CD4-positive, alpha-beta memory T cell (primary cell): ENCODE data around the gene KRTAP10-4. TPM values are rescaled to one million over a fixed set of nuclear protein-coding genes. Genes with fewer than 3 reads are reported as not detected.
"Not testable (repeated sequence)": the region's sequence is repeated elsewhere in the genome, so short reads cannot be mapped to it uniquely, and the experiment has no call there.

Experiments used
- CTCF ChIA-PET: fragments of 350-600 bp; sonication (Branson Sonifier 250); formaldehyde crosslinking; loops from one replicate; lab custom pipeline; 2021; ENCODE audit warnings: inconsistent platforms; ENCODE audit not compliant: partially characterized antibody; lab: Charles Lee
- POLR2A ChIA-PET: fragments of 350-600 bp; sonication (Branson Sonifier 250); formaldehyde crosslinking; loops from one replicate; lab custom pipeline; 2021; ENCODE audit not compliant: partially characterized antibody; lab: Charles Lee
- DNase-seq, 5 donors: peaks; one replicate each; pipeline versions ENCODE4 v3.0.0 to v3.0.0-alpha.2; 2020 to 2022; ENCODE audit warnings: mixed read lengths in 1 of 5
- H3K27ac ChIP-seq: one replicate; pipeline ENCODE4 v1.7.0; 2013; ENCODE audit warnings: low read depth, low read length
- H3K27me3 ChIP-seq: 2 replicates; pipeline ENCODE4 v1.7.0; 2013; ENCODE audit warnings: mild to moderate bottlenecking, low read length, moderate library complexity; ENCODE audit not compliant: insufficient read depth
- H3K36me3 ChIP-seq: 2 replicates; pipeline ENCODE4 v1.7.0; 2013; ENCODE audit warnings: mild to moderate bottlenecking, low read length, moderate library complexity; ENCODE audit not compliant: insufficient read depth
- H3K4me1 ChIP-seq: 2 replicates; pipeline ENCODE4 v1.7.0; 2013; ENCODE audit warnings: mild to moderate bottlenecking, low read length, moderate library complexity; ENCODE audit not compliant: insufficient read depth
- H3K4me3 ChIP-seq, 2 donors: one replicate each; pipeline ENCODE4 v1.7.0; 2013; ENCODE audit warnings: low read length in 2 of 2, mild to moderate bottlenecking in 1 of 2
- H3K9me3 ChIP-seq, 2 donors: one replicate each; pipeline ENCODE4 v1.7.0; 2013; ENCODE audit warnings: low read length in 2 of 2, control low read depth in 1 of 2; ENCODE audit not compliant: control insufficient read depth in 1 of 2
- H3K27ac Mint-ChIP-seq, 7 donors: one replicate each; pipeline ENCODE4 v1.8.0; 2020 to 2021; ENCODE audit warnings: mixed read lengths in 7 of 7, mild to moderate bottlenecking in 6 of 7, inconsistent platforms in 3 of 7, moderate library complexity in 3 of 7
- H3K27me3 Mint-ChIP-seq, 2 donors: one replicate each; pipeline ENCODE4 v1.8.0; 2020 to 2021; ENCODE audit warnings: mixed read lengths in 2 of 2
- H3K36me3 Mint-ChIP-seq, 2 donors: one replicate each; pipeline ENCODE4 v1.8.0; 2020 to 2021; ENCODE audit warnings: mixed read lengths in 2 of 2, inconsistent platforms in 1 of 2, mild to moderate bottlenecking in 1 of 2
- H3K4me1 Mint-ChIP-seq, 4 donors: one replicate each; pipeline ENCODE4 v1.8.0; 2020 to 2021; ENCODE audit warnings: mixed read lengths in 4 of 4, mild to moderate bottlenecking in 1 of 4
- H3K4me3 Mint-ChIP-seq, 8 donors: one replicate each; pipeline ENCODE4 v1.8.0; 2020 to 2021; ENCODE audit warnings: mixed read lengths in 8 of 8, mild to moderate bottlenecking in 7 of 8, moderate library complexity in 6 of 8, inconsistent platforms in 3 of 8
- H3K9me3 Mint-ChIP-seq, 8 donors: one replicate each; pipeline ENCODE4 v1.8.0; 2020 to 2021; ENCODE audit warnings: mixed read lengths in 8 of 8, mild to moderate bottlenecking in 5 of 8, inconsistent platforms in 3 of 8, moderate library complexity in 1 of 8
- intact Hi-C: fragments of 100-400 bp; cut with micrococcal nuclease; formaldehyde crosslinking; loops from one replicate; pipeline ENCODE4 v1.15.1; 2023
- polyA plus RNA-seq, 2 donors: library from polyadenylated mRNA; unstranded; fragments of 300-500 nt; fragmentation: Illumina TruSeq; gene quantifications; one replicate each; pipeline ENCODE4 v1.2.3, GENCODE V29; 2021
- total RNA-seq, 2 experiments: library from RNA; stranded (reverse); gene quantifications; one replicate each; pipeline ENCODE4 v1.2.3, GENCODE V29; 2021

Gene KRTAP10-4
- total and polyA plus RNA-seq, 4 experiments from 2014 or later, result not detected

GRCh38 chr21:44547656-44548331, 25.7 kb upstream of the KRTAP10-4 start:
- Mint-ChIP-seq H3K9me3 (peaks cover 0 to 34% (median 24%) of the 10 kb centered on the region in 8 donors), H3K4me1 (peaks cover 19 to 35% (median 28%) of the 10 kb centered on the region in 4 donors), H3K4me3 (peak overlapping the region; percentile 76 to 86 (median 82)), H3K27me3 (no peaks in the 10 kb centered on the region), H3K36me3 (peaks cover 13 to 27% of the 10 kb centered on the region in 2 donors), H3K27ac (peak overlapping the region; percentile 82 to 95 (median 87))
- H3K4me1 ChIP-seq, result peaks cover 20% of the 10 kb centered on the region
- H3K36me3 ChIP-seq, result no peaks in the 10 kb centered on the region
- no peaks in the 10 kb centered on the region for H3K9me3 ChIP-seq
- ChIA-PET CTCF (interaction anchor here (0.7 to 1.8 kb wide), 10 partner anchors 11 to 245 kb away, joined by 3 to 13 read pairs (median 4); no protein-coding TSS in a partner anchor), POLR2A (interaction anchor here (0.6 to 3.1 kb wide), 12 partner anchors 16 to 384 kb away, joined by 3 to 36 read pairs (median 4); partner anchors contain the start of genes KRTAP12-3, PTTG1IP and TSPEAR)
- intact Hi-C loops, result loop anchor here (10.0 kb wide), 1 partner anchor 67 kb away; the partner anchor contains the start of gene KRTAP10-8
- peak overlapping the region in 1 of 2 donors; percentile 35 for H3K4me3 ChIP-seq
- peak; percentile 43 to 58 (median 50) for DNase-seq
- no peaks in the 10 kb centered on the region for H3K27me3 ChIP-seq
- H3K27ac ChIP-seq, result no peak overlapping the region

- Mint-ChIP-seq H3K4me3 (peak overlapping the region in 6 of 8 donors; percentile 21 to 86 (median 65)), H3K27me3 (no peaks in the 10 kb centered on the region), H3K36me3 (peaks cover 13 to 27% of the 10 kb centered on the region in 2 donors), H3K4me1 (peaks cover 19 to 35% (median 28%) of the 10 kb centered on the region in 4 donors), H3K9me3 (peaks cover 0 to 34% (median 26%) of the 10 kb centered on the region in 8 donors), H3K27ac (peak overlapping the region in 5 of 7 donors; percentile 41 to 96 (median 87))
- no peaks in the 10 kb centered on the region for H3K27me3 ChIP-seq
- H3K4me3 ChIP-seq, result no peak overlapping the region
- peaks cover 20% of the 10 kb centered on the region for H3K4me1 ChIP-seq
- CTCF ChIA-PET, result interaction anchor here (1.7 kb wide), 2 partner anchors 12 to 194 kb away, joined by 7 to 8 read pairs; no protein-coding TSS in a partner anchor
- H3K27ac ChIP-seq, result no peak overlapping the region
- no peaks in the 10 kb centered on the region for H3K9me3 ChIP-seq
- intact Hi-C loops, result loop anchor here (10.0 kb wide), 1 partner anchor 66 kb away; the partner anchor contains the start of gene KRTAP10-8
- POLR2A ChIA-PET, result interaction anchor here (1.4 to 3.1 kb wide), 3 partner anchors 70 to 175 kb away, joined by 4 to 36 read pairs (median 28); partner anchors contain the start of gene KRTAP12-3
- no peaks in the 10 kb centered on the region for H3K36me3 ChIP-seq
- DNase-seq, result no peak
These were observed 25.1 kb upstream of the KRTAP10-4 start for GRCh38 chr21:44548381-44548780.

- Mint-ChIP-seq H3K4me3 (peak overlapping the region in 2 of 8 donors; percentile 26 to 53), H3K9me3 (peaks cover 0 to 38% (median 27%) of the 10 kb centered on the region in 8 donors), H3K27ac (peak overlapping the region in 2 of 7 donors; percentile 41 to 54), H3K36me3 (peaks cover 13 to 27% of the 10 kb centered on the region in 2 donors), H3K27me3 (no peaks in the 10 kb centered on the region), H3K4me1 (peaks cover 19 to 35% (median 28%) of the 10 kb centered on the region in 4 donors)
- DNase-seq, result no peak
- CTCF ChIA-PET, result no interaction called here
- Histone ChIP-seq H3K27ac (no peak overlapping the region), H3K4me1 (peaks cover 20% of the 10 kb centered on the region), H3K36me3 (no peaks in the 10 kb centered on the region), H3K9me3 (no peaks in the 10 kb centered on the region), H3K4me3 (no peak overlapping the region), H3K27me3 (no peaks in the 10 kb centered on the region)
- intact Hi-C loops, result loop anchor here (10.0 kb wide), 1 partner anchor 66 kb away; the partner anchor contains the start of gene KRTAP10-8
- POLR2A ChIA-PET, result interaction anchor here (3.1 kb wide), 1 partner anchor 109 kb away, joined by 36 read pairs; the partner anchor contains the start of gene KRTAP12-3
These were observed 24.6 kb upstream of the KRTAP10-4 start for GRCh38 chr21:44548922-44549321.

GRCh38 chr21:44549525-44550211, 23.9 kb upstream of the KRTAP10-4 start:
- no peaks in the 10 kb centered on the region for H3K27me3 ChIP-seq
- H3K4me1 Mint-ChIP-seq, result peaks cover 19 to 35% (median 28%) of the 10 kb centered on the region in 4 donors
- H3K36me3 Mint-ChIP-seq, result peaks cover 13 to 27% of the 10 kb centered on the region in 2 donors
- no peak overlapping the region for H3K4me3 ChIP-seq
- ChIA-PET CTCF (no interaction called here), POLR2A (interaction anchor here (0.6 to 3.1 kb wide), 2 partner anchors 108 to 536 kb away, joined by 3 to 36 read pairs; partner anchors contain the start of gene KRTAP12-3)
- peaks cover 20% of the 10 kb centered on the region for H3K4me1 ChIP-seq
- H3K9me3 ChIP-seq, result no peaks in the 10 kb centered on the region
- H3K4me3 Mint-ChIP-seq, result no peak overlapping the region
- no peaks in the 10 kb centered on the region for H3K36me3 ChIP-seq
- DNase-seq, result no peak
- peaks cover 0 to 36% (median 27%) of the 10 kb centered on the region in 8 donors for H3K9me3 Mint-ChIP-seq
- no peaks in the 10 kb centered on the region for H3K27me3 Mint-ChIP-seq
- H3K27ac ChIP-seq, result no peak overlapping the region
- intact Hi-C loops, result loop anchor here (10.0 kb wide), 1 partner anchor 65 kb away; the partner anchor contains the start of gene KRTAP10-8
- H3K27ac Mint-ChIP-seq, result peak overlapping the region in 1 of 7 donors; percentile 42

- intact Hi-C loops, H3K27ac ChIP-seq, H3K9me3 ChIP-seq, DNase-seq, H3K27me3 ChIP-seq, CTCF ChIA-PET, H3K4me3 ChIP-seq, H3K36me3 ChIP-seq, H3K27me3 Mint-ChIP-seq, H3K27ac Mint-ChIP-seq: not testable (repeated sequence)
- POLR2A ChIA-PET, result interaction anchor here (0.6 kb wide), 1 partner anchor 536 kb away, joined by 3 read pairs; no protein-coding TSS in a partner anchor
- Mint-ChIP-seq H3K36me3 (peaks cover 13 to 27% of the 10 kb centered on the region in 2 donors), H3K4me1 (peaks cover 19 to 35% (median 28%) of the 10 kb centered on the region in 4 donors), H3K4me3 (peak overlapping the region in 1 of 8 donors; percentile 29), H3K9me3 (peaks cover 0 to 35% (median 27%) of the 10 kb centered on the region in 8 donors)
- H3K4me1 ChIP-seq, result peaks cover 20% of the 10 kb centered on the region
These were observed 23.2 kb upstream of the KRTAP10-4 start for GRCh38 chr21:44550285-44550684.

GRCh38 chr21:44550807-44551206, 22.7 kb upstream of the KRTAP10-4 start:
- no peak overlapping the region for H3K4me3 Mint-ChIP-seq
- intact Hi-C loops, result no loop called here
- H3K9me3 Mint-ChIP-seq, result peaks cover 0 to 30% (median 22%) of the 10 kb centered on the region in 8 donors
- DNase-seq, result no peak
- no peak overlapping the region for H3K27ac ChIP-seq
- peaks cover 20% of the 10 kb centered on the region for H3K4me1 ChIP-seq
- peaks cover 19 to 35% (median 27%) of the 10 kb centered on the region in 4 donors for H3K4me1 Mint-ChIP-seq
- peak overlapping the region in 1 of 7 donors; percentile 73 for H3K27ac Mint-ChIP-seq
- ChIA-PET CTCF (no interaction called here), POLR2A (no interaction called here)
- peaks cover 13 to 22% of the 10 kb centered on the region in 2 donors for H3K36me3 Mint-ChIP-seq
- H3K4me3 ChIP-seq, result no peak overlapping the region
- no peaks in the 10 kb centered on the region for H3K27me3 ChIP-seq
- H3K27me3 Mint-ChIP-seq, result peaks cover 0 to 1% of the 10 kb centered on the region in 2 donors
- no peaks in the 10 kb centered on the region for H3K9me3 ChIP-seq
- H3K36me3 ChIP-seq, result no peaks in the 10 kb centered on the region
